ENCODE results near the gene ARHGAP30.
"Not testable (repeated sequence)": the region's sequence is repeated elsewhere in the genome, so short reads cannot be mapped to it uniquely, and the experiment has no call there.

The ARHGAP30 gene

GRCh38 chr1:161037661-161038522, 31.8 kb downstream of the ARHGAP30 start:
- DNase-seq: peak; percentile 28

DNA sequence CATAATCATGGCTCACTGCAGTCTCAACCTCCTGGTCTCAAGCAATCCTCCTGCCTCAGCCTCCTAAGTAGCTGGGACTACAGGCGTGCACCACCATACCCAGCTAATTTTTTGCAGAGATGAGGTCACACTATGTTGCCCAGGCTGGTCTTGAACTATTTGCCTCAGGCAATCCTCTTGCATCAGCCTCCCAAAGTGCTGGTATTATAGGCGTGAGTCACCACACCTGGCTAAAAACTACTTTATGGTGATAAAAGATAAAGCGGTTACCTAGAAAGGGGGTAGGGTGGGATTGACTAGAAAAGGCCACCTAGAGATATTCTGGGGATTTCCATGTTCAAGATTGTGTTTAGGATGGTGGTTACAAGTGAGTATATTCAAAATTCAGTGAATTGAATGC, 35.9 kb downstream of the ARHGAP30 start:
- DNase-seq: no peak

DNA sequence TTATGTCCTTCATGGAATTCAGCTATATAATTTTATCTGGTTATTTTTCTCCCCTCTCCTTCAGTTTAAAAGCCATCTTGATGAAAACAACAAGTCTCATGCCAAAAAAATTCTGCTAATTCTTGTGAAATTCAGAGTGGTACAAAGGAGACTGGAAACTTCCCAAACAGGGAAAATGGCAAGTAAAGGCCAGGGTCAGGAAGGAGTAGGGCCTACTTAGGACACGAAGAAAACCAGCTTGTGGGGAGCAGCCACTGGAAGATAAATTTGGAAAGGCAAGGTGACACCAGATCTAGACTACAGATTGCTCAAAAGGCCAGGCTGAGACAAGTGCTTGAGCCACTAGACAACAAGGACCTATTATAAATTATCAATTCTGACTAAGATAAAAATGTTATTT, 37.3 kb downstream of the ARHGAP30 start:
- no peak for DNase-seq

GRCh38 chr1:161031874-161032273, 37.8 kb downstream of the ARHGAP30 start:
- DNase-seq: no peak

DNA sequence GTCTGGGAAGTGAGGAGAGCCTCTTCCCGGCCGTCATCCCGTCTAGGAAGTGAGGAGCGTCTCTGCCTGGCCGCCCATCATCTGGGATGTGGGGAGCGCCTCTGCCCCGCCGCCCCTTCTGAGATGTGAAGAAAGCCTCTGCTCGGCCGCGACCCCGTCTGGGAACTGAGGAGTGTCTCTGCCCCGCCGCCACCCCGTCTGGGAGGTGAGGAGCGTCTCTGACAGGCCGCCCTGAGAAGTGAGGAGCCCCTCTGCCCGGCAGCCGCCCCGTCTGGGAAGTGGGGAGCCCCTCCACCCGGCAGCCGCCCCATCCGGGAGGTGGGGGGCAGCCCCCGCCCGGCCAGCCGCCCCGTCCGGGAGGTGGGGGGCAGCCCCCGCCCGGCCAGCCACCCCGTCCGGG, 40.2 kb downstream of the ARHGAP30 start:
- DNase-seq: not testable (repeated sequence)

GRCh38 chr1:161026954-161027353, 42.7 kb downstream of the ARHGAP30 start:
- DNase-seq: not testable (repeated sequence)

GRCh38 chr1:161022432-161022831, 47.3 kb downstream of the ARHGAP30 start:
- DNase-seq: not testable (repeated sequence)

DNA sequence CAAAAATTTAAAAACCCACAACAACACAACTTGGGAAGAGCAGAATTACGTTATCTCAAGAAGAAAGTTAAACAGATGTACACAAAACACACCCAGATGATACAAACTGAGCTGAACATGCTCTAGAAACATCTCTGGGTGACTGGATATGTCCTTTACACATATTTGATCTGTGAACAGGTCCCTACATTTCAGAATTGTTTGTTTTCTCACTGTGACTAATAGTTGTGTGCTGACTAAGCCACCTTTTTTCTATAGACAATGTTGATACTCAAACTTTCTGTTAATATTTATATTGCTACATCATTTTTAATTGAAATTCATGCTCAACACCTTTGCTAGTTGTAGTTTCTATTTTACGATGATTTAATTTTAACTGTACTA, 47.7 kb downstream of the ARHGAP30 start:
- no peak for DNase-seq

DNA sequence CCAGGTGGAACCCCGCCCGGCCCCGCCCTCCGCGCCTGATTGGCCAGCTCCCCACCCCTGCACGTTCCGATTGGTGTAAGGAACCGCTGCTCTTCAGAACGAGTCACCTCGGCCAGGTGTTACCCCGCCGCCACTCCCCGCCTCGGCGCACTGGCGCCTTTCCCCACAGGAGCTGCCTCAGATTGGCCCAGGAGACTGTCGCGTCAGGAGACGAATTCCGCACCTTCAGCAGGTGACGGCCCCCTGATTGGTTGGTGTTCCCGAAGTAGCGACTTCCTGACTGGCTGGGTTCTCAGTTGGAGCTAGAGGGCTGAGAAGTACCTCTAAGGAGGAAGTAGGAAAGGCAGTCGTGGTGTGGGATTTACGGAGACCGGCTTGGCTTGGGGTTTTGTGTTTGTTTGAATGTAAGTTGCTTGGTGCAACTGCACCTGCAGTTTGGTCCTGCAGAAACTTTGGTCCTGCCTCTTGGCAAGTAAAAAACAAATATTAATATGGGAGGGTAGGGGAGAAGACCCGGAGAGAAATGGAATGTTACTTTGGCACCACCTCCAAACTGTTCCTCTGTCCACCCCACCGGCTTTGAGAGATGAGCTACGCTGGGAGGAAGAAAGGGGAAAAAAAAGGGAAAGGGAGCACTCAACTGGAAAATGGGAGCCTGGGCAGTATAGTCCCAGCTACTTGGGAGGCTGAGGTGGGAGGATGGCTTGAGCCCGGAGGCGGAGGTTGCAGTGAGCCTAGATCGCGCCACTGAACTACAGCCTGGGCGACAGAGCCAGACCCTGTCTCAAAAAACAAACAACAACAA, 48.3 kb downstream of the ARHGAP30 start:
- DNase-seq: no peak

GRCh38 chr1:161020509-161021164, 49.1 kb downstream of the ARHGAP30 start, which contains the start of gene F11R:
Gene F11R (minus strand): TSS chr1:161021152. CDS start chr1:161021073, 79 bp downstream.
- DNase-seq: peak; percentile 81

GRCh38 chr1:161019751-161020495, 49.8 kb downstream of the ARHGAP30 start:
- DNase-seq: no peak

DNA sequence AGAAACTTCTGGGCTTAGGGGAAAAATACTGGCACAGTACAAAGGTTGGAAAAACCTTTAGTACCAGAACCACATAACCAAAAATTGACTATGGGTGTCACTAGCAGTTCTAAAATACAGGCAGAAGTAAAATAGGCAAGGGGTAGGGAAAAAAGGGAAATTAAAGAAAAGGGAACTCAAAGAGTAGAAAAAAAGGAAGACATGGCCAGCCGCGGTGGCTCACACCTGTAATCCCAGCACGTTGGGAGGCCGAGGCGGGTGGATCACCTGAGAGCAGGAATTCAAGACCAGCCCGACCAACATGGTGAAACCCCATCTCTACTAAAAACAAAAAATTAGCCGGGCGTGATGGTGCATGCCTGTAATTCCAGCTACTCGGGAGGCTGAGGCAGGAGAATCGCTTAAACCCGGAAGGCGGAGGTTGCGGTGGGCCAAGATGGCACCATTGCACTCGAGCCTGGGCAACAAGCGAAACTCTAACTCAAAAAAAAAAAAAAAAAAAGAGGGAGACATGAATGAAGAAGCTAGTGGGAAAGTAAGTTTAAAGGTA, 50.5 kb downstream of the ARHGAP30 start:
- DNase-seq: not testable (repeated sequence)

GRCh38 chr1:161018631-161018930, 51.1 kb downstream of the ARHGAP30 start:
- DNase-seq: no peak

DNA sequence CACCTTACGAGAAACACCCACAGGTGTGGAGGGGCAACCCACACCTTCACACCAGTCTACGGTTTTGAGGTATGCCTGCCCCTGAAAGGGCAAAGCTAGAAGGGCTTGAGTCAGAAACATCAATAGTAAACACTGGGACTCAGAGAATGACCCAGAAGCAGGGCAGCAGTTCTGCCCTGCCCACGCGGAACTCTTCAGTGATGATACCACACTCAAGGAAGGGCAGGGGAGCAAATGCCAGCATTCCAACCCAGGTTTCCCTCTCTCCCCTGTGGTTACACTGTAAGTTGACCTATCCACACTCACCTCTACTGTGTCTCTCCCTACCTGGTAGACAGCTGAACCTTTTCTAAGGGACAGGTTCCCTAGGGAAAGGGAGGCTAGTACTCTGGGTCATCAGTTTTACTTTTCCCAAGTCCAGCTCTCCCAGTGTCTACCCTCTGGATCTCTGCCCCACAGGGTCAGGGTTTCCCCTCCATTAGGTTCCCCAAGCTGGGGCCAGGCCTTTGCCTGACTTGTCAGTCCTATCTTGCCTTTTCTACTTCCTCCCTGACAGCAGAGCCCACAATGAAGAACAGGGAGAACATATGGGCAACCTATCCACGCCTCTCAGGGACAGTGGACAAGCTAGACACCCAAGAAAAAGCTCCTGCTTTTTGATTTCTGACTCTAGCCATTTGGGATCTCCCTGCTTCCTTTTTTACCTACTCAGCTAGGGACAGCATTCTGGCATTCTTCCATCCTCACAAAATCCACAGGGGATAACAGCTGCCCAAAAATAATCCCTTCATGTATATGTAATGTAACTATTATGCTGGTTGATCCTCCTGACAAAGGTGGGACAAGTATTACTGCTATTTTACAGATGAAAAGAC, 51.7 kb downstream of the ARHGAP30 start:
- DNase-seq: no peak

GRCh38 chr1:161017181-161017580, 52.5 kb downstream of the ARHGAP30 start:
- not testable (repeated sequence) for DNase-seq

DNA sequence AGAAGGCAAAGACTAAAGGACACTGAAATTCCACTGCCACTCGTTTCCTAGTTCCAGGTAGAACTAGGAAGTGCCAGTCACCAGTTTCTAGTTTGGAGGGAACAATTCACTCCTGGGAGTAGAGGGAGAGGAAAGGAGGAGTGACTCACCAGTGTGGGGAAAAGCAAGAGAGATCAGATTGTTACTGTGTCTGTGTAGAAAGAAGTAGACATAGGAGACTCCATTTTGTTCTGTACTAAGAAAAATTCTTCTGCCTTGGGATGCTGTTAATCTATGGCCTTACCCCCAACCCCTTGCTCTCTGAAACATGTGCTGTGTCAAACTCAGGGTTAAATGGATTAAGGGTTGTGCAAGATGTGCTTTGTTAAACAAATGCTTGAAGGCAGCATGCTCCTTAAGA, 53.0 kb downstream of the ARHGAP30 start:
- DNase-seq: not testable (repeated sequence)

DNA sequence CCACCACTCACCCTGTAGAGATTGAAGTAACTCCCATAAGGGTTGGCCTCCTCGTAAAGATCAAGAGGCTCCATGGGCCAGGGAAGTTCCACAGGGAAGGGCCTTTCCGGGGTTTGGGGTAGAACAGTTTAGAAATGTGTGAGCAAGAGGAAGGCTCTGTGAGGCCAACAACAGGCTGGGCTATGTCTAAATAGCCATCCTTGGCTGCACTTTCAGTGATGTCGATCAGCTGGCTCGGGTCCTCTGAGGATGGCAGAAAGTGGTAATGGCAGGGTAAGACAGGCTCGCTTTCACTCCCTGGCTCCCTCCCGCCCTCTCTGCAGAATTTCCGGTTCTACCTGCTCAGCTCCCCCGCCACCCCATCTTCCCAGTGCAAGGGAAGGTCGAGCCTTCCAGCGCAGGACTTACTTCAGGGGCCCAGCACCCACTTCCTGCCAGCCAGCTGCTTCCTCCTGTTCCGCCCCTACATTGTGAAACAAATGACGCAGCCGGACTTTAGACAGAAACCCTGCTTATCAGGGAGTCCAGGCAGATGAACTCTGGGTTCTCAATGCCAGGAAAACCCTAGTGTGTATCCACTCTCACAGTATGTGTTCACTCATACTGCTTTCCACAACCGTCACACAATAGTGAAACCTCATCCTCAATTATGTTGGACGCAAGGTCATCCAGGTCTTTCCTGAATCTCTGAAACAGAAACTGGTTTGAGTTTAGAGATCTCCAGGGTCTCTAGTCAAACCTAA, 56.0 kb downstream of the ARHGAP30 start:
- no peak for DNase-seq

GRCh38 chr1:161013131-161013487, 56.6 kb downstream of the ARHGAP30 start:
- DNase-seq: no peak

DNA sequence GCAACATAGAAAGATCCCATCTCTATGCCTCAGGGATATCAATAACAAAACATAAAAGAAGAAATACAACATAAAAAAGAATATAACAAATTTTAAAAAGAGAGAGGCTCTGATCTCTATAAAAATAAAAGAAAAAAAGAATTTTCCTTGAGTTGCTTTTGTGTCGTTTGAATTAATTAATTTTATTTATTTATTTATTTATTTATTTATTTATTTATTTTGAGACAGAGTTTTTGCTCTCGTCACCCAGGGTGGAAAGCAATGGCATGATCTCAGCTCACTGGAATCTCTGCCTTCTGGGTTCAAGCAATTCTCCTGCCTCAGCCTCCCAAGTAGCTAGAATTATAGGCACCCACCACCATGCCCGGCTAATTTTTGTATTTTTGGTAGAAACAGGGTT, 57.3 kb downstream of the ARHGAP30 start:
- DNase-seq: no peak

- no peak for DNase-seq
Measured at GRCh38 chr1:161009602-161010211, 60.0 kb downstream of the ARHGAP30 start.

Measured in retina (tissue), 1 donor.